HL-60 (cell line): Measurements from ENCODE around the gene SVIL.

Experiments
- CTCF ChIP-seq: IDR thresholded peaks from one replicate; pipeline ENCODE4 v1.5.1; 2011; ENCODE audit warnings: low read length, control low read depth, inconsistent platforms; ENCODE audit not compliant: insufficient read depth
- GABPA ChIP-seq: IDR thresholded peaks from 2 replicates; pipeline ENCODE4 v1.6.1; 2012; ENCODE audit warnings: low read depth
- POLR2AphosphoS5 ChIP-seq: IDR thresholded peaks from 2 replicates; pipeline ENCODE4 v1.6.1; 2012; ENCODE audit warnings: low read depth
- TF ChIP-seq, protein P1 (sequence below): IDR thresholded peaks from 2 replicates; pipeline ENCODE4 v1.6.1; 2012; ENCODE audit warnings: low read depth; ENCODE audit not compliant: insufficient replicate concordance

DNA sequence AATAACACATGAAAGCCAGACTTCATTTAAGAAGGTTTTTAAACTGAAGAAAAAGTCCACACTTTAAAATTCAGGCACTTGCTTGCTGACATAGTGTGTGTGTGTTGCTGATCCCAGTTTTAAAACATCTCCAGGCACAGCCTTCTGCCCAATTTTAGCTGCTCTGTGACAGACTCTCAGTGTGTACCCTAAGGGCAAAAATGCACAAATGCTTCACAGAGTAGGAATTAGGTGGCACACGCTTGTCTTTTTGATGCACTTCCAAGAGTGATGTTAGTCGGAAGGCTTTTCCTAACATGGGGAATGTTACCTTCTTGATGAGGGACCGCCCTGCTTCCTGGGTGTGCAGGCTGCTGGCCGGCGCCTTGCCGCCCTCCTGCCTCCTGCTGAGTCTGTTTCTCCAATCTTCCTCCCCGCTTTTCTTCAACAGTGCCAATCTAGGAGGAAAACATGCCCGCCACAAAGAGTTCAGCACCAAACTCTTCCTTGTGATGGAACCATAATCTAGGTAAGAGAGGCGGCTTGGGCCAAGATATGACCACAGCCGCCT is 122.3 kb downstream of the SVIL start:
- no peak for TF ChIP-seq CTCF
- TF ChIP-seq, protein P1, sequence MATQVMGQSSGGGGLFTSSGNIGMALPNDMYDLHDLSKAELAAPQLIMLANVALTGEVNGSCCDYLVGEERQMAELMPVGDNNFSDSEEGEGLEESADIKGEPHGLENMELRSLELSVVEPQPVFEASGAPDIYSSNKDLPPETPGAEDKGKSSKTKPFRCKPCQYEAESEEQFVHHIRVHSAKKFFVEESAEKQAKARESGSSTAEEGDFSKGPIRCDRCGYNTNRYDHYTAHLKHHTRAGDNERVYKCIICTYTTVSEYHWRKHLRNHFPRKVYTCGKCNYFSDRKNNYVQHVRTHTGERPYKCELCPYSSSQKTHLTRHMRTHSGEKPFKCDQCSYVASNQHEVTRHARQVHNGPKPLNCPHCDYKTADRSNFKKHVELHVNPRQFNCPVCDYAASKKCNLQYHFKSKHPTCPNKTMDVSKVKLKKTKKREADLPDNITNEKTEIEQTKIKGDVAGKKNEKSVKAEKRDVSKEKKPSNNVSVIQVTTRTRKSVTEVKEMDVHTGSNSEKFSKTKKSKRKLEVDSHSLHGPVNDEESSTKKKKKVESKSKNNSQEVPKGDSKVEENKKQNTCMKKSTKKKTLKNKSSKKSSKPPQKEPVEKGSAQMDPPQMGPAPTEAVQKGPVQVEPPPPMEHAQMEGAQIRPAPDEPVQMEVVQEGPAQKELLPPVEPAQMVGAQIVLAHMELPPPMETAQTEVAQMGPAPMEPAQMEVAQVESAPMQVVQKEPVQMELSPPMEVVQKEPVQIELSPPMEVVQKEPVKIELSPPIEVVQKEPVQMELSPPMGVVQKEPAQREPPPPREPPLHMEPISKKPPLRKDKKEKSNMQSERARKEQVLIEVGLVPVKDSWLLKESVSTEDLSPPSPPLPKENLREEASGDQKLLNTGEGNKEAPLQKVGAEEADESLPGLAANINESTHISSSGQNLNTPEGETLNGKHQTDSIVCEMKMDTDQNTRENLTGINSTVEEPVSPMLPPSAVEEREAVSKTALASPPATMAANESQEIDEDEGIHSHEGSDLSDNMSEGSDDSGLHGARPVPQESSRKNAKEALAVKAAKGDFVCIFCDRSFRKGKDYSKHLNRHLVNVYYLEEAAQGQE, result no peak
- no peak for TF ChIP-seq GABPA
- no peak for TF ChIP-seq POLR2AphosphoS5
